Measurements from ENCODE around the gene PKMYT1.

The PKMYT1 gene

GRCh38 chr16:3017794-3018506, 37.7 kb upstream of the PKMYT1 start, which contains the start of gene CLDN6:
Gene CLDN6, minus strand, starts transcription at chr16:3018183. Its CDS starts 2,162 bp downstream, at chr16:3016021.
- no peak for DNase-seq

GRCh38 chr16:3017344-3017743, 37.1 kb upstream of the PKMYT1 start:
- DNase-seq: no peak

- DNase-seq: no peak
Measured at GRCh38 chr16:3015865-3016521, 35.7 kb upstream of the PKMYT1 start.

DNA sequence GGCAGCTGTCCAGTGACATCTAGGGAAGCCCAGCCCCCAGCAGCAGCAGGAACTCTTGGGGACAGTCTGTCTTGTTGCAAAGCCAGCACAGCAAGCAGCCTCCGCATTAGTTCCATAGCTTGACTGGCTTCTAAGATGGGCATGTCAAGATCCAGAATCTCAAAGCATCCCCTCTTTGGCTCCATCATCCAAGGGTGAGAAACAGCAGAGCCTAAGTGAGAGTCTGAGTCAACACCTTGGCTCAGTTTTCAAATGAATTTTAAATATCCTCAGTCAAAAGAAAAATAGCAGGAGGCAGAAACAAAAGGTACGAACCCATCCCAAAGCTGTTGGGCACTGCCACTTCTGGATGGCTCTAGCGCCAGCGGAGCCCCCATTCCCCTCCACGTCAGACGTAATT, 34.7 kb upstream of the PKMYT1 start:
- no peak for DNase-seq

DNA sequence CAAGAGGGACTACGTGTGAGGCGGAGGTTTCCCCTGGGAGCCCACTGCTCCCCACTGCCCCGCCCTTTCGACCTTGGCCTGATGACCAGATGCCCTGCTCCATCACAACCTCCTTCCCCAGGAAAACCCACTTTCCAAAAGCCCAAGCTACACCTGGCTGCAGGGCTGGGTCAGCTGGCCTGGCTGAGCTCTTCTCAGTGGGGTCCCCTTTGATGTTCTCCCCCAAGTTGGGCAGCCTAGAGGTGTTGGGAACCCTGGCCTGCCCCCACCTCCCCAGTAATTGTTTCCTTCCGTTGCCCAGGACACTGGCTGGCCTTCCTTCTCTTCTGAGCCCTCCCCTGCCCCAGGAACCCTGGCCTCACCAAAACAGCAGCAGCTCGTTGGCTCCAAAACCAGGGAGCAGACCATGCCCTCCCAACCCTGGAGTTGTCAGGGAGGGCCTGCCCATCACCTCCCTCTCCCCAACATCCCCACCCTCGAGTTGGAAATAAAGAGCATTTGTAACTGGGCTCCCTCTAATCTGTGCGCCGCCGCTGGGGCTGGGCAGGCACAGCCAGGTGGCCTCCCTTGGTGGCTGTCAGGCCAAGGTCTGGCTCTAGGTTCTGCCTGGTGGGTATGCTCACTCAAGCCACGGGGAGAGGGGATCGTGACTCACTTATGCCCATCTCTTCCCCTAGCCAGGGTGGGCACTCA, 33.9 kb upstream of the PKMYT1 start:
- no peak for DNase-seq

- DNase-seq: no peak
Measured at GRCh38 chr16:3013491-3013951, 33.3 kb upstream of the PKMYT1 start.

GRCh38 chr16:3012828-3013420, 32.7 kb upstream of the PKMYT1 start, which contains the start of gene CLDN9:
Gene CLDN9, plus strand, starts transcription at chr16:3012923. Its CDS starts 440 bp downstream, at chr16:3013363.
- peak; percentile 90 for DNase-seq

GRCh38 chr16:3012246-3012645, 32.0 kb upstream of the PKMYT1 start:
- peak; percentile 78 for DNase-seq

GRCh38 chr16:3010510-3010909, 30.3 kb upstream of the PKMYT1 start:
- DNase-seq: no peak

DNA sequence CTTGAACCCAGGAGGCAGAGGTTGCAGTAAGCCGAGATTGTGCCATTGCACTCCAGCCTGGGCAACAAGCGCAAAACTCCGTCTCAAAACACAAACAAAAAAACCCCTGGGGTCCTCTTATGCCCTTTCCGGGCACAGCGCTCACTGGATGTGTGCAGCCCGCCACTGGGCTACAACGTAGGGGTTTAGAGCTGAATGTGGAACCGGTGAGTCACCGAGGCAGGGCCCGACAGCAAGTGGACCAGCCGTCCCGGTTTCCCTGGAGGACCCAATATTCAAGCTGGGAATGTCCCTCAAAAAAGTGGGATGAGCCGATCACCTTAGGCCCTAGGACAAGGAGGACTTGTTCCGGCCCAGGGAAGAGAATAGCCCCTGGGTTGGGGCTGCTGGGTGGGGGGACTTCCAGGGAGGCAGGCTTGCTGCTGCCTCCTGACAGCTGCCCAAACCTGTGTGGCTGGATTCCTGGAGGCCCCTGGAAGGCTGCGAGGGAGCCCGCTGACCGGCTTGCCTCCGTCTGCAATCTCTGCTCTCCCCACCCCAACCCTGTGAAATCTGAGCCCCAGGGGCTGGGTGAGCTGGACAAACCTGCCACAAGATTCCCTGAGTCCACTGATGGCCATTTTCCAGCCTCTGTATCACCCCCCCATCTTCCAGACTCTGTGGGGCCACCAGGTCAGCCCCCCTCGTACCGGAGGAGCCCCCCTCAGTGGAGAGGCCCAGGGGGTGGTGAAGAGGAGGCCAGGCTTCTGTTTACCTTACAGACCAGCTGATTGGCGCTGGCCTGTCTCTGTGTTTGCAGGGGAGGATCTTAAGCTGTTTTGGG, 29.5 kb upstream of the PKMYT1 start:
- DNase-seq: no peak

DNA sequence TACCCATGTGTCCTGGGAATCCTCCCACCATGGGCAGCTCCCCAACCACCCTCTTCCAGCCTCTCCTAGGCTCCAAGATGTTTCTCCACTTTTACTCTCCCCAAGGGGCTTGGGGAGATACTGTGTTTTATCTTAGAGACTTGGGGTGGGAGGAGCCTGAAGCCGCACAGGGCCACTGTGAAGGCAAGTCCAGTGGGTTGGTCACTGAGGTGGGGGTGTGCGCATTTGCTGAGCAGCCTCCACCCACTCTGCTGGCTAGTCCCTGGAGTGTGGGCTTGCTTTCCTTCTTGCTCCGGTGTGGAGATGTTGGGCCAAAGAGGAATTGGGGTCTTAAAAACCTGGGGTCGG, 28.4 kb upstream of the PKMYT1 start:
- no peak for DNase-seq

DNA sequence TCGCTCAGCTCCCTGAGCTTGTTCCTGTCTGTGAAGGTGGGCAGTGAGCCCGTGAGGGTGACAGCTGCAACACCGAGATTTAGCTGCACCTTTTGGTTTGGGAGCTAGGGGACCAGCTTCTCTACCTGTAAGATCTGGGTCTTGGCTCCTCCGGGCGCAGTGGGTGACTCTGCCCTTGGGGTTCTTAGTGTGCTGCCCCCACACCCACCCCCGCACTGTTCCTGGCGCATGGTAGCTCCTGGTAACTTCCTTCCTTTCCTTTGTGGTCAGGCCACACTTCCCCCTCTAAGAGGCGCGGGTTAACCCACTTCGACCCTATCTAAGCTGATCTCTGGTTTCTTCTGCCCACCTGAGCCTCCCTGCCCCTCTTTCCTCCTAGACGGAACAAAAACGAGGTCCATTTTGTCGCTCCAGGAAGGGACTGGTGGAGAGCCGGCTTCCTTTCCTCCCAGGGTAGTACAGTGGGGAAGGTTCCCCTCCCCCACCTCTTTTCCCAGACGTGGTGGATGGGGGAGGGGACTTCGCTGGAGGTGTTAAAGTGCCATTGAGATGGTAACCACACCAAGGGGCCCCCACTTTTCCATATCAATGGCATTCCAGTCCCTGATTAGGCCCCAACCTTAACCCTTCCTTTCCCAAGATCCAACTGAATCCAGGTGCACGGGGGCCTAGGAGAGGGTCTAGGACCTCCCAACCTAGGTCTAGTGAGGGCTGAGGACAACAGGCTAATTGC, 27.9 kb upstream of the PKMYT1 start:
- DNase-seq: no peak

DNA sequence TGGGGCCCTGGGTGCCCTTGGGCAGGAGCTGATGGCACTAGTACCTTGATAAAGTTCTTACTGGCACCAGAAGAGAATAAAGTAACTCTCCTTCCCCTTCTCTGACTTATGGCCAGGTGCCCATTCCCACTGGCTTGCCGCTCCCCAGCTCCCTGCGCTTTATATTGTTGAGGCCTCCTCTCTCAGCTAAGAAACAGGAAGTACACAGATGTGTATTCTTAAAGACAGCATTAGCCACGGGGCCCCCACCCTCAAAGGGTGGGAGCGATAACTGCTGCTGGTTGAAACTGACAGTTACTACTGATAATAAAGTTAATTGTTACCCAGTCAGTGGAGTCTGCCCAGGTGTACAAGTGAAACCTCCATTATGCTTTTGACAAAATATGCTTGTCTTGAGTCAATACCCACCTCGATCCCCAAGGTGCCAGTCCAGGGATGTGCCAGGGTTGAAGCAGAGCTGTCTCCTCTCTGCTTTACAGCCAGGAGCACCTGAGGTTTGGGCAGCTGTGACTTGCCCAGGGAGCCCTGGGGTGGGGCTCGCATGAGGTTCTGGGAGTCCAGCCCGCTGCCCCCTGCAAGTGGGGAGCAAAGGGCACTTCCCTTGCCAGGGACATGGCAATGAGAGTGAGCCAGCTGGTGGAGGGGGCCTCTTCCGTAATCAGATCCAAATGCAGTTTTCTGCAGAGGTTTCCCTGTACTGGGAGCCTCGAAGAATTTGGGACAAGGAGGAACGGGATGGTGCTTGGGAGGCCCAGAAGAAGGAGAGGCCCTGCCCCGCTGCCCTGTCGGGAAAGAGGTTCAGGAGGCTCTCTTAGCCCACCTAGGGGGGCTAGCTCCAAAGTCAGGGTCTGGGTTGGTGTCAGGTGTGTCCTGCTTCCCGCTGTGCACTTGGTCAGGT, 27.1 kb upstream of the PKMYT1 start:
- DNase-seq: no peak

GRCh38 chr16:3004781-3005284, 24.6 kb upstream of the PKMYT1 start:
- peak; percentile 56 for DNase-seq

GRCh38 chr16:3004319-3004718, 24.1 kb upstream of the PKMYT1 start:
- DNase-seq: peak; percentile 54

GRCh38 chr16:3003582-3004270, 23.5 kb upstream of the PKMYT1 start:
- peak; percentile 99 for DNase-seq

DNA sequence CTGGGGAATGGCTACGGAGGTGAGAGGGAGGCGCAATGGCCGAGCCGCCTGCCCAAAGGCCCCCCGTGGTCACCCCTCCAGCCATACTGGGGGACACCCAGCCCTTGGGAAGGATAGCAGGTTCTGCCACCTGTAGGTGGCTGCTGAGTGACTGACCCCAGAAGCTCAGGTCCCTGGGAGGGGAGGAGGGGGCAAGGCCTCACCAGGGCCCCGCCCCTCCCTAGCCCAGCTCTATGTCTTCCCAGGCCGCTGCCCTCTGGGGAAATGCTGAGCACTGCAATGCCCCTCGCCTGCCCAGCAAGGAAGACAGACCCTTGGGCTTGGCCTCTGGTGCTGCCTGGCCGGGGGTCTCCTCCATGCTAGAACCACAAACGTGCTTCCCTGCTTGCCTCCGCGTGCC, 21.1 kb upstream of the PKMYT1 start:
- DNase-seq: no peak

- DNase-seq: no peak
Measured at GRCh38 chr16:3000540-3000939, 20.3 kb upstream of the PKMYT1 start.

DNA sequence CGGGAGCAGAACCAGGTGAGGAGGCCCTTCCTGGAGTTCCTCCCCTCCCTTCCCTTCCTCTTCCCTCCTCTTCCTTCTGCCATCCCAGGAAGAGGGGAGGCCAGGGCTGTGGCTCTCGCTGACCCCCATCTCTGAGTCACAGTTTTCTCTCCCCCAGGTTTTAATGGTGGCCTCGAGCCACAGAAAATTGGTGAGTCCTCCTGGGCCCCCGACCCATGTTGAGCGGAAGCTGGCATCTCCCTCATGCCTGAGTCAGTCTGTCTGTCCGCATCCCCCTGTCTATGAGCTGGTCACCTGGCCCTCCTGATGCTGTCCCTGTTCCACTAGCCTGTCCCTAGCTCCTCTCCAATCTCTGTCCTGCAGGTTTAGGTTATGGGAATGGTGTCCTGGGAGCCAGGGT, 19.7 kb upstream of the PKMYT1 start:
- DNase-seq: no peak

DNA sequence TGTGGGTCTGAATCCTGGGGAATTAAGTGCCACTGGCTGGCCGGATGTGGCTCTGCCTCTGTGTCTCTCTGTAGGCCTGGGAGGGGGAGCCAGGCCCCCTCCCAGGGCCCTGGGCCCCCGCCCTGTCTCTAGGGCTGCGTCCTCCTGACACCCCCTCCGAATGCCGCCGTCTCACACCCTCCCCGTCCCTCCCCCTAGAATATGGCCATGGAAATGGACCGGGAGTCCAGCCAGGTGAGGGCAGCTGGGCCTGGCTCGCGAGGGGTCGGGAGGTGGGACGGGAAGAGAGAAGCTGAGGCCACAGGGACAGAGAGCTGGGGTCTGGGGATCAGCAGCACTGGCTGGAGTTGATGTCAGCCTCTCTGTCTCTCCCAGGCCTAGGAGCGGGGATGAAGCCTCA, 16.1 kb upstream of the PKMYT1 start:
- DNase-seq: no peak
